ENCODE measurements around the gene FAM20C.
"Not testable (repeated sequence)": the region's sequence is repeated elsewhere in the genome, so short reads cannot be mapped to it uniquely, and the experiment has no call there.

The FAM20C gene

DNA sequence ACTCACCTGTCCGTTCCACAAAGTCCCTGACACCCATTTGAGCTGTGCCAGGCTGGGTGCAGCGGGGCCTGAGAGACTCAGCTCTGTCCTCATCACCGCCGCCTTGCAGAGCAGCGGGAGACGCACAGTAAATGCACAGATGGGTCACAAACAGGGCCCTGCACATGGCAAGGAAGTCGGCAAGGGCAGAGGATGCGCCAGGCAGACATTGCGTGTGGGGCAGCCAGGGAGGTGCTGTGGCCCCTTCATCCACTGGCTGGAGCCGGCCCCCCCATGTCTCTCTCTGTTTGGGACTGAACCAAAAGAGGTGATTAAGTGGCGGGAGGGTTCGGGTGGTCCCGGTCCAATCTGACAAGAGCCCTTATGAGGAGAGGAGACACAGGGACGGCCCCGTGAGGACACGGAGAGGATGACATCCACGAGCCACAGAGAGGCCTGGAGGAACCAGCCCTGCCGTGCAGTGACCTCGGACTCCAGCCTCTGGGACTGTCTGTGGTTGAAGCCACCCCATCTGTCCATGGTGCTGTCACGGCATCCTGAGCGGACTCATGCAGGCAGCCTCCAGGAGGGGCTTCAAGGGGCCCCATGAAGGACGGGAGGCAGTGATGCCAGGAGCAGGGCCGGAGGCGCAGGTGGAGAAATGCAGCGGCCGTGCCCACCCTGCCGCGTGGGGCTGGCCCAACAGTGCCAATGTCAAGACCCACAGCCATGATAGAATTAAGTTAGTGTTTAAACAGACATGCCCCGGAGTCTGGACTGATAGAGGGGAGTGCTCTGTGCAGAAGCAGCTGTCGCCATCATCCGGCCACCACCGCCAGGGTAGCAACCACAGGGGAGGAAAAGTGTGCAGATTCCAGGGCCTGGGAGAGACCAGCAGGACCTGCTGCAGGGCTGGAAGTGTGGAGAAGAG is 69.2 kb downstream of the FAM20C start:
- DNase-seq, result no peak

DNA sequence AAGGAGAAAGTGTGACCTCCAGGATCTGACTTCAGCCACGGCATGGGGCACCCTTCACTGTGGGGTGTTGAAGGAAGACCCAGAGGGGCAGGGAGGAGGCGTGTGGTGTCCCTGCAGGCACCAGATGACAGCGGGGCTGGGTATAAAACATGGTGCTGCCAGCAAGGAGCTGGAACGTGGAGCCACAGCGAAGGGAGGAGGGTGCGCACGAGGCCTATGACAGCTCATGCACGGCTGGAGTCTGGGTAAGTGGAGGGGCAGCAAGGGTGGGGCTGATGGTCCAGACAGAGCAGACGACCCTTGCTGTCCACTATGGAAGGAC is 69.8 kb downstream of the FAM20C start:
- DNase-seq, result no peak

DNA sequence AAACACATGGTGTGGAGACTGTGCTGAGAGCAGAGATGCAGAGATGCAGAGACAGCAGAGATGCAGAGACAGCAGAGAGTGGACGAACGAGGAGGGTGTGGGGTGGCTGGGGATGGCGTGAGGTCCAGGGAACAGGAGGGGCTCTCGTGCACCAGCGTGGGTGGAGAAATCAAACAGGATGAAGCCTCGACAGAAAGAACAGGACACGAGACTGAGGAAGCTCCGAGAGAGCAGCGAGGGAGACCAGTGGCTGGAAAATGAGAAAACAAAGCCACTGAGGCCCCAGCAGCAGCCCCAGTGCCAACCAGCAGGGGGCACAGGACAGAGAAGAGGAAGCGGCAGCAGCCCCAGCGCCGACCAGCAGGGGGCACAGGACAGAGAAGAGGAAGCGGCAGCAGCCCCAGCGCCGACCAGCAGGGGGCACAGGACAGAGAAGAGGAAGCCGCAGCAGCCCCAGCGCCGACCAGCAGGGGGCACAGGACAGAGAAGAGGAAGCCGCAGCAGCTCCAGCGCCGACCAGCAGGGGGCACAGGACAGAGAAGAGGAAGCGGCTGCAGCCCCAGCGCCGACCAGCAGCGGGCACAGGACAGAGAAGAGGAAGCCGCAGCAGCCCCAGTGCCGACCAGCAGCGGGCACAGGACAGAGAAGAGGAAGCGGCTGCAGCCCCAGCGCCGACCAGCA is 70.4 kb downstream of the FAM20C start:
- not testable (repeated sequence) for DNase-seq

DNA sequence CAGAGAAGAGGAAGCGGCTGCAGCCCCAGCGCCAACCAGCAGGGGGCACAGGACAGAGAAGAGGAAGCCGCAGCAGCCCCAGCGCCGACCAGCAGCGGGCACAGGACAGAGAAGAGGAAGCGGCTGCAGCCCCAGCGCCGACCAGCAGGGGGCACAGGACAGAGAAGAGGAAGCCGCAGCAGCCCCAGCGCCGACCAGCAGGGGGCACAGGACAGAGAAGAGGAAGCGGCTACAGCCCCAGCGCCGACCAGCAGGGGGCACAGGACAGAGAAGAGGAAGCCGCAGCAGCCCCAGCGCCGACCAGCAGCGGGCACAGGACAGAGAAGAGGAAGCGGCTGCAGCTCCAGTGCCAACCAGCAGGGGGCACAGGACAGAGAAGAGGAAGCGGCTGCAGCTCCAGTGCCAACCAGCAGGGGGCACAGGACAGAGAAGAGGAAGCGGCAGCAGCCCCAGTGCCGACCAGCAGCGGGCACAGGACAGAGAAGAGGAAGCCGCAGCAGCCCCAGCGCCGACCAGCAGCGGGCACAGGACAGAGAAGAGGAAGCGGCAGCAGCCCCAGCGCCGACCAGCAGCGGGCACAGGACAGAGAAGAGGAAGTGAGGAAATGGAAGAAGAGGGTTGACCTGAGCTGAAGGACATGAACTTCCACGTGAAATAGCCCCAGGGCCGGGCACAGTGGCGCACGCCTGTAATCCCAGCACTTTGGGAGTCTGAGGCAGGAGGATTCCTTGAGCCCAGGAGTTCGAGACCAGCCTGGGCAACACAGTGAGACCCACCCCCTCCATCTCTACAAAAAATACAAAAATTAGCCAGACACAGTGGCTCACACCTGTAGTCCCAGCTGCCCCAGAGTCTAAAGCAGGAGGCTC is 71.3 kb downstream of the FAM20C start:
- peak; percentile 1 for DNase-seq

DNA sequence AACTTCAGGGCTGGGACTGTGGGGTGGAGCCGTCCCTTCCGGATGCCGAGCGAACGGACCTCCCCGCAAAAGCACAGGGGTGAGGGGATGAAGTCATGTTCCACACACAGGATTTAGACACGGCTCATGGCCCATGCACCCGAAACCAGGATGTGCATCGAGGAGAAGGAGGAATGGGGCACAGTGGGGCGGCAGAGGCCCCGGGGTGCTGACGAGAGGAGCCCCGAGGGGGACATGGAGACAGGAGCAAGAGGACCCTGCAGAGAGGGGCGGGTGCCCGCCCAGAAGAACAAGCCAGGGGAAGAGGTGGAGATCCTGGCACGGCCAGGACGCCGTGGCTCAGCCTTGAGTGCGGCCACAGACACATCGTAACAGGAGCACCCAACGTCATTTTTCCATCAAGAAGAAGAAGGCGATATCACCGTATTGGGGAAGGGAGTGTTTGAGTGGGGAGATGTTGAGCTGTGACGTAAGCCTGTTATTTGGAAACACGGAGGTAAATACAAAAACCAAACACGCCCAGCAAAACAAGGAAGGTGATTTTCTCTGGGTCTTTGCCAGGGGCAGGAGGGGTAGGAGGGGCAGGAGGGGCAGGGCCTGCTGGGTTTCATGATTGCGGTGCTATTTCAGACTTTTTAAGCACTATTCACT is 72.3 kb downstream of the FAM20C start:
- DNase-seq, result no peak

DNA sequence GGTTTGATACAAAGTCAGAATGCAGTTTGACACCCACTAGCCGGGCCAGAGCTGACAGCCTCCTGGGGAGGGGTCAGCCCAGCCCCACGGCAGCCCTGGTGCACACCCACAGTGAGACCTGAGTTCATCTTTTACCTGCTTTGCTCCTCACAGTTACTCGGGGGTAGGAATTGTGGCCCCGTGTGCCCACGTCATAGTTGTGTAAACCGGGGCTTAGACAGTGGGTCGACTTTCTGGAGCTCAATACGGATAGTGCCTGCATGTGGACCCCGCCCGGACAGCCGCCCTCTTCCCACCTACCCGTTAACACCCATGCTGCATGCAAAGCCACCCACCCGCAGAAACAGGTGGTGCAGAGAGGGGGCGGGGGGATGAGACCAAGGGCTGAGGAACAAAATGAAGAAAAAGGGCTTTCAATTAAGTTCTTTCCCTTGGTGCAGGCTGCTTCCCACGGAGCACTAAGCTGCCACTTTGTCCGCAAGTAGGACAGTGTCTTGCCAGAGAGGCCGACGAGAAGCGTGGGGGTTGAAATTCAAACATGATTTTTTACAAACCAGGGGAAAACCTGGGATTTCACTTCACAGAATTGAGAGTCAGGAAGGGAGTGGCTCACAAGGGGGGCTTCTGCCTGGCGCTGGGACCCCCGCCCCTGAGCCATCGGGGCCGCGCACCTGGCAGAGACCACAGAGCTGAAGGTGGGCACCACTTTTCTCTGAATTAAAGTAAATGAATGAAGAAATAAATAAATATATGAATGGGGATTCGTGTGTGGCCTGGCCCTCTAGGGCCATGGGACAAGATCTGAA is 73.0 kb downstream of the FAM20C start:
- no peak for DNase-seq

DNA sequence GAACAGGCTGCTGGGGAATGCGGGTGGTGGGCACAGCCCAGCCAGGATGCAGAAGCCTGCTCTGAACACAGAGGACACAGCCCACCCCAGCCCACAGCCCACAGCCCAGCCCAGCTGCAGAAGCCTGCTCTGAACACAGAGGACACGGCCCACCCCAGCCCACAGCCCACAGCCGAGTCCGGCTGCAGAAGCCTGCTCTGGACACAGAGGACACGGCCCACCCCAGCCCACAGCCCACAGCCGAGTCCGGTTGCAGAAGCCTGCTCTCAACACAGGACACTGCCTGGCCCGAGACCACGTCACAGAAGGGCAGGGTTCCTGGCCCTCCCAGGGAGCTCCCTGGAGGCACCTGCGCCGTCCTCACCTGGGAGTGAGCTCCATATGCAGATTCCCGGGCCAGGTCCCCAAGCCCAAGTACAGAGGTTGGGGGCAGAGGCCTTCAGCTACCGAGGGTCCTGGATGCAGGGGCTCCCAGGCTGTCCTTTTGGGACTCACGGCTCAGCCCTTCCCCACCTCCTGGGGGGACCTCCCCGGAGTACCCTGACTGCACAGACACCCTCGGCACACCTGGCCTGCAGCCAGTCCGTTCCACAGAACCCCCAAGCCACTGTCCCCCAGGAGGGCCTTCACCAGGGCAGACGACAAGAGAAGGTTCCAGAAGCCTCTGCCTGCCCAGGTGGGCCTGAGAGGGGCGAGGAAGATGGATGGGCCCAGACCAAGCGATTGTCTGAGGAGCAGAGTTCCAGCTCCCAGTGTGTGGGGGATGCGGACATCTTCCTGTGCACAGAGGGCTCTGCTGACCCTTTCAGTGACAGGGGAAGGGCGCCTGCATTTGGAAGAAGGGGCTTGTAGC is 73.9 kb downstream of the FAM20C start:
- no peak for DNase-seq

DNA sequence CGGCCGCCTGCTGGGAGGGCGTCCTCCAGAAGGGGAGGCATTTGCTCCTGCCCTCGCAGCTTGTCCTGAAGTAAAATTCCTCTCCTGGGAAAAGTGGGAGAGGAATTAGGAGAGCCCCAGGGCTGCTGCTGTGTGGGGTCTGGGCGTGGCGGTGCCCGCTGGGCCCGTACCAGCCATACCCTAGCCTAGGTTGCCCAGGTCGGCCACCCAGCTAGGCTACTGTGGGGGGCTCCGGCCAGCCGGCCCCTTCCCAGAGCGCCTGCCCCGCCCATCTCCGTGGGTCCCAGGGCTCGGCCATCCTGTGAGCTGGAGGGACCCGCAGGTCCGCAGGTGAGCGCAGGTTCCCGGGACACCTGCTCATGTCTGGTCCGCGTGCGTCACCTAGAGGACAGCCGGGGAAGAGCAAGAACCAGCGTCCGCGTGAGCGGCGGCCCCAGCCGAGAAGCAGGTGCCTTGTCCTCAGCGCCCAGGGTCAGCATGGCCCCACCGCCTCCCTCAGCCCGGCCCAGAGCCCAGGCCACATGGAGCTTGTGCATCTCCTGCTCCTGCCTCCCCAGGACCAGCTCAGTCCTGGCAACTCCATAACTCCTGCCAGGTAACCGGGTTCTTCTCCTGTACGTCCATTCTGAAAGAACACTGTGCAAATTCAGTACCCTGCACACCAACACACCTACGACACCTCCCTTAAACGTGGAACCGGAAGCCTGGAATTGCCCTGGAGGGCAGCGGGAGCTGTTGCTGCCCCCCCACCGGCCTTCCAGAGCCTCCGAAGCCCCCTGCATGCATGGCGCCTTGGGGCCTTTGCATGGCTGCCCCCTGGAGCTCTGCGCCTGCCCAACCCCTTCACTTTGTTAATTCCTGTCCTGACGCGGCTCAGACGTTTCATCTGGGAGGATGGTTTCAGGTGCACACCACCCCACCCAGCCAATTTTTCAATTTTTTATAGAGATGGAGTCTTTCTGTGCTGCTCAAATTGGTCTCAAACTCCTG is 74.8 kb downstream of the FAM20C start:
- no peak for DNase-seq

DNA sequence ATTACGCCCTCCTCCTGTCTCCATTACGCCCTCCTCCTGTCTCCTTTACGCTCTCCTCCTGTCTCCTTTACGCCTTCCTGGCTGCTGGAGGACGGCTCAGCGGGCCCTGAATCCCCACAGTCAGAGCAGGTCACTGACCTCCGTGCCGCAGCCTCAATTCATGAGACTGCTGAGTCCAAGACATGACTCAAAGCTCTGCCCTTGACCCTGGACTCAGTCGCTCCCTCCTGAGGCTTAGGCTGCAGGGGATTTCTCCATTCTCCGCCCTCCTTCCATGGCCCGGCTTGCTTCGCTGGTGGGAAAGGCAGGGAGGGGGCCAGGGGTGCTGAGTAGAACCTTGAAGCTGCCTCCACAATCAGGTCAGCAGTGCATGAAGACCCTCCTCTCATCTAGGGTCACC is 76.6 kb downstream of the FAM20C start:
- no peak for DNase-seq

DNA sequence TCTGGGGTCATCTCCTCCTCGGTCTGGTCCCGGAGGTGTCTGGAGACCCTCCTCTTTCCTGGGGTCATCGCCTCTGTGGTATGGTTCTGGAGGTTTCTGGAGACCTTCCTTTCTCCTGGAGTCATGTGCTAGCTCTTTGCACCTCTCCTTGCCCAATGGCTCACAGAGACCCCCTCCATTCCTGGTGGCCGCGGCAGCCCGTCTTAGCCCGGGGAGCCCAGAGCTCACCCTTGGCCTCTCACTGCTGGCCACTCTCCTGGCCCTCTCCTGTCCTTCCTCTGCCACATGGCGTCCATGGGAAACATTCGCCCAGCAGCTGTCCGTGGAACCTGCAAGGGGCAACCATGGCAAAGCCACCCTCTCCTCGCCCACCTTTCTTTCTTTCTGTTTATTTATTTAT is 77.3 kb downstream of the FAM20C start:
- no peak for DNase-seq

DNA sequence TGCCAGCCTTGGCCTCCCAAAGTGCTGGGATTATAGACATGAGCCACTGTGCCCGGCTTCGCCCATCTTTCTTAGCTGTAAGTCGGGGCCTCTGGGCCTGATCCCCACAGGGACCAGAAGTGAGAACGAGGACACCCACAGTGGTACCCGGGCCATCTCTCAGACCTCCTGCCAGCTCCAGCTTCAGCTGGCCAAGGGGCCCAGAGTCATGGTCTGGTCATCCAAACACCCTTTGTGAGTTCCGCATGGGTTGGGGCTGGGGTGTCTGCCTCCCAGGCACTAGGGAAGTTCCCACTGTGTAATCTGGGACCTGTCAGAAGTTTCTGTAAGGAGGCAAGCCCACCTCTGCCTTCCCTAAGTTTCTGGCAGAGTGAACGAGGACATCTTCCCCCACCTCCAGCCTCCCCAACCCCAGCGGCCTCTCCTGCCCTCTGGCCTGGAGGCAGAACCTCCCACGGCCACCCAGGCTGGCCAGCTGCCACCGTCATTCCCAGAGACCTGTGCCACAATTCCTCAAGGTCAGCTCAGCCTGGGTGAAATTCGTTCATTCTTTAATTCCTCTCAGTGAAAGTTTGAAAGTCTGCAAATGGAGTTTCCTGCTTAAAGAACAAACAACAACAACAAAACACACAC is 78.1 kb downstream of the FAM20C start:
- DNase-seq, result no peak

DNA sequence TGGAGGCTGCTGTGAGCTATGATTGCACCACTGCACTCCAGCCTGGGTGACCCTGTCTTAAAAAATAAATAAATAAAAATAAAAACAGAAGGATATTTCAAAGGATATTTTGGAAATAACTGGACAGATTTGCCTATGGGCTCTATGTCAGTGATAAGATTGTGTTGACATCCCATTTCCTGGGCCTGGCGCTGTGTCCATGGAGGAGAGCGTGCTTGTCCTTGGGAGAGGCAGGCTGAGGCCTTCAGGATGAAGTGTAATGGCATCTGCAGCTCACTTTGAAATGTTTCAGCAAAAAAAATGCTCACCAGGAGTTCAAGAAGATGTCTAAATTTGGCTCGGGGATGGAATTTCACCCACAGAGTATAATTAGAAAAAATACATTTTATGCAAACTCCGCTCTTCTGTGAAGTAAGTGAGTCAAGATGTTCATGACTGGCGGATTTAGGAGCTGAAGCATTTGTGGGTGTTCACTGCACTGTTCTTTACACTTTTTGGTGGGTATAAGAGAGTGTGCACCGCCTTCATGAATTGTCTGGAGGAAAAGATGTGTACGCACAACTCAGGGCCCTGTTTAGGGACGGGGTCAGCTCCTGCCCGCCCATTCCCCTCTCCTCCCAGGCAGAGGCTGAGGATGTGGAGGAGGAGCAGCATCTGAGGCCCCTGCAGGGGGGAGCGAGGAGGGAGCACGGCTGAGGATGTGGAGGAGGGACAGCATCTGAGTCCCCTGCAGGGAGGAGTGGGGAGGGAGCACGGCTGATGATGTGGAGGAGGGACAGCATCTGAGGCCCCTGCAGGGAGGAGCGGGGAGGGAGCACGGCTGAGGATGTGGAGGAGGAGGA is 79.1 kb downstream of the FAM20C start:
- no peak for DNase-seq

DNA sequence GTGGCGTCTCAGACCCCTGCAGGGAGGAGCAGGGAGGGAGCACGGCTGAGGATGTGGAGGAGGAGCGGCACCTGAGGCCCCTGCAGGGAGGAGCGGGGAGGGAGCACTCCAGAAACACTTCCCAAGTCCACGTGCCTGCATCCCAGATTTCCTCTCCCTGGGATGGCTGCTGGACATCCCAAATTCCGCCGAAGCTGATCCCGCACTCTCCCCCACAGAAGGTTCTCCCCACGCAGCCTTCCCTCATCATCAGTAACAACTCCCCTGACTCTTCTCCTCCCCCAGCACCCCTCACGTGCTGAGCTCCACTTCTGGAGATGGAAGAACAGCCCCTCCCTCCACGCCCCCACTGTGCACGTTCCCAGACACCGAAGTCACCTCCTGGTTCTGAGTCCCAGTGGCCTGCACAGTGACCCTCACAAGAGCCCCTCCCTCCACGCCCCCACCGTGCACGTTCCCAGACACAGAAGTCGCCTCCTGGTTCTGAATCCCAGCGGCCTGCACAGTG is 79.8 kb downstream of the FAM20C start:
- DNase-seq, result no peak

DNA sequence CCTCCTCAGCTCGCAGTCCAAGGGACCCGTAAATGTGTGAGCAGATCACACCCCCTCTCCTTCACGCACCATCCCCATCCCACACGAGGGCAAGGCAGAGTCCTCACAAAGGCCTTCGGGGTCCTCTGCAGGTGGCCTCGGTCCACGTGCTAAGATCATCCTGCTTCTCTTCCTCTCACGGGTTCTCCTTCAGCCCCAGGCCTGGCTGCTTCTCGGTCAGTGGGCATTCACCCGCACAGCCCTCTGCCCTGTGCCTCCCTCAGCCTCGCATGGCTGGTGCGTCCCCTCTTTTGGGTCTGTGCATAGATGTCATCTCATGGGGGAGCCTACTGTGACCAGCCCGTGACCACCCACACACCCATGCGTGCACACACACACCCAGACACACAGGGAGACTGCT is 80.3 kb downstream of the FAM20C start:
- no peak for DNase-seq

DNA sequence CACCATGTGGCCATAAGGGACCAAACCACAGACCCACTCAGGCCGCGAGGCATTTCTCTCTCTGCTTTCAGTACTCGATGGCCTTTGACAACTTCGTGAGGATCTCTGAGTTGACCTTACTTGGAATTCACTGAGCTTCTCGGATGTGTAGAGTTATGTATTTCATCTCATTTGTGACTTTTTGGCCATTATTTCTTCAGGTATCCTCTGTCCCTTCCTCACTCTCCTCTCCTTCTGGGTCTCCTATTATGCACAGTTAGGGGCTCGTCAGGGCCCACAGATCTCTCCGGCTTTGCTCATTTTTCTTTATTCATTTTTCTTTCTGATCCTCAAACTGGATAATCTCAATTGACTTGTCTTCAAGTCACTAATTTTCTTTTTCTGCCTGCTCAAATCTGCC is 81.0 kb downstream of the FAM20C start:
- DNase-seq, result no peak

DNA sequence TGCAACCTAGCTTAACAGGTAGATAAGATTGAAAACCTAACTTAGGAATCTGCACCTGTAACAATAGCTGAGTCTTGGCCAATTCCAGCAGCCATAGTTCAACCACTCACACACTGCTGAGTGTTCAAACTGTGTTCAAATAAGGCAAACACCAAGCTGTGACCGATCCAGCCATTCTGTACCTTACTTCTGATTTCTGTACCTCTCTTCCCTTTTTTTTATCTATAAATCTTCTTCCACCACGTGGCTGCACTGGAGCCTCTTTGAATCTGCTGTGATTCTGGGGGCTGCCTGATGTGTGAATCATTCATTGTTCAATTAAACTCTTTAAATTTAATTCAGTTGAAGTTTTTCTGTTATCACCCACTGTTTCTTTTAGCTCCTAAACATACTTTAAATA is 81.9 kb downstream of the FAM20C start:
- DNase-seq, result no peak

DNA sequence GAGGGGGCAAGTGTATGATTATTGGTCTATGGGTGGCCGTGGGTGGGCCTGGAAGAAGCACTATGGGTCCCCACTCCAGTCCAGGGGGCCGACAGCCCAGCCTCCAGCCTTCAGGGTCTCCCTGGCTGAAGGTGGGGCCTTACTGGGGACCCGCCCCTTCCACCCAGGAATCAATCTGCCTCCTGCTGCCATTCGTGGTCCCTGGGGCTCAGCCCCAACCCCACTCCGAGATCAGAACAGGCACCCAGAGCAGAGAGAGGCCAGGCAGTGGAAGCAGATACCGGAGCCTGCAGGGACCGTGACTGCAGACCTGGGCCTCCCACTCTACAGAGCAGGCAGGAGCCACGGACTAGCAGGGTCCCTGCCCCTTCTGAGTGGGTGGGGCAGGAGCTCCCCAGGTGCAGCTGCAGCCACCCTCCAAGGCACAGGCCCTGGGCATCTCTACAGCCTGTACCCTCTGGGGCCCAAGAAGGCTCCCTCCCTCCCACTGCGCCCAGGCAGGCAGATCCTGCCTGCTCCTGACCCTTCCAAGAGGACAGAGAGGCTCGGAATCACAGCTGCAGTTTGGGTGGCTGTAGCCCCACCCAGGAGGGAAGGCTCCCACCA is 84.0 kb downstream of the FAM20C start:
- DNase-seq, result no peak

DNA sequence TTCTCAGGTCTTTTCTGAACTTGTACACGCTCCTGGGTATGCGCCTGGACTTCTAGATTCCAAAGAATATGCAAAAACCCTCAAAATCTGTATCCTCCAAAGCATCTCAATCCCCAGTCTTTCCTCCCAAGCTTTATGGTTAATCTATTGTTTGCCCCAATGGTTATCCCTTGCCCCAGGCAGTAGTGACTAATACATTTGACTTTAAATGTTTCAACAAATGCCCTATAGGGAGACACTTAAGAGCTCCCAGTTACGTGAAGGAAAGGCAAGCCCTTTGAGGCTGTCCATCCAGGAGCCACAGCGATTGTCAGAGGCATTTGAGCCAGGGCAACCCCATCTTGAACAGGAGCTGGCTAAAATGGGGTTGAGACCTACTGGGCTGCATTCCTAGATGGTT is 84.9 kb downstream of the FAM20C start:
- DNase-seq, result no peak

Measured in OCI-M1 (cell line).